IMR-90 (cell line): ENCODE results near the gene GGACT. TPM values are rescaled to one million over a fixed set of nuclear protein-coding genes. Genes with fewer than 3 reads are reported as not detected.

ENCODE experiments used
- ATAC-seq: fragments of 200-7000 bp; cut with Tn5 transposase; 2 replicates; pipeline ENCODE4 v1.9.1; 2020; ENCODE audit warnings: low read depth, mild to moderate bottlenecking, moderate library complexity
- BruUV-seq: library from RNA; stranded (reverse); fragments of 400-500 nt; replicated peaks from 2 replicates; lab custom pipeline; 2021; lab: Mats Ljungman, UMichigan
- CTCF ChIA-PET: fragments of 300-600 bp; formaldehyde crosslinking; extraction: SDS; loops from one replicate; lab custom pipeline; 2021; ENCODE audit warnings: antibody characterized with exemption; lab: Yijun Ruan, JAX
- POLR2A ChIA-PET: fragments of 300-600 bp; sonication (Branson Sonifier 250); formaldehyde crosslinking; loops from one replicate; lab custom pipeline; 2022; ENCODE audit warnings: antibody characterized with exemption; ENCODE audit not compliant: unreplicated experiment; lab: Charles Lee
- DNase-seq: peaks from one replicate; pipeline ENCODE4 v3.0.0; 2013
- H2AFZ ChIP-seq: replicated peaks from 2 replicates; pipeline ENCODE3; 2013; ENCODE audit warnings: low read length, mild to moderate bottlenecking; ENCODE audit not compliant: poor library complexity
- H2AK5ac ChIP-seq: 2 replicates; pipeline ENCODE4 v1.6.1; 2013; ENCODE audit warnings: low read depth, low read length, inconsistent platforms
- H2AK9ac ChIP-seq: replicated peaks from 2 replicates; pipeline ENCODE3; 2013; ENCODE audit warnings: mild to moderate bottlenecking, low read depth, low read length, moderate library complexity; ENCODE audit not compliant: poor library complexity
- H2BK120ac ChIP-seq: 2 replicates; pipeline ENCODE4 v1.6.1; 2013; ENCODE audit warnings: low read depth, low read length, inconsistent platforms
- H2BK15ac ChIP-seq: 3 replicates; pipeline ENCODE4 v1.6.1; 2013; ENCODE audit warnings: low read depth, low read length, inconsistent platforms
- H2BK20ac ChIP-seq: 2 replicates; pipeline ENCODE4 v1.6.1; 2013; ENCODE audit warnings: low read depth, mild to moderate bottlenecking, inconsistent platforms, low read length, moderate library complexity
- H2BK5ac ChIP-seq: 2 replicates; pipeline ENCODE4 v1.6.1; 2013; ENCODE audit warnings: mild to moderate bottlenecking, low read depth, low read length, inconsistent platforms; ENCODE audit not compliant: poor library complexity, severe bottlenecking
- H3K14ac ChIP-seq: replicated peaks from 2 replicates; pipeline ENCODE4 v1.6.1; 2013; ENCODE audit warnings: low read depth, low read length, inconsistent platforms
- H3K18ac ChIP-seq: 2 replicates; pipeline ENCODE4 v1.6.1; 2013; ENCODE audit warnings: low read depth, low read length, control low read depth
- H3K23ac ChIP-seq: 2 replicates; pipeline ENCODE4 v1.6.1; 2013; ENCODE audit warnings: low read depth, low read length, inconsistent platforms
- H3K27ac ChIP-seq: 2 replicates; pipeline ENCODE4 v1.5.1; 2013; ENCODE audit warnings: mild to moderate bottlenecking, control low read depth, low read length; ENCODE audit not compliant: insufficient read depth
- H3K27me3 ChIP-seq: 2 replicates; pipeline ENCODE4 v1.6.1; 2013; ENCODE audit warnings: low read length; ENCODE audit not compliant: control insufficient read depth, insufficient read depth
- H3K36me3 ChIP-seq: 2 replicates; pipeline ENCODE4 v1.6.1; 2013; ENCODE audit warnings: low read length, mixed read lengths; ENCODE audit not compliant: control insufficient read depth, insufficient read depth
- H3K4ac ChIP-seq: 2 replicates; pipeline ENCODE4 v1.6.1; 2013; ENCODE audit warnings: low read depth, low read length, inconsistent platforms
- H3K4me1 ChIP-seq: 2 replicates; pipeline ENCODE4 v1.6.1; 2013; ENCODE audit warnings: low read length, mixed read lengths; ENCODE audit not compliant: control insufficient read depth, insufficient read depth
- H3K4me2 ChIP-seq: 2 replicates; pipeline ENCODE4 v1.6.1; 2013; ENCODE audit warnings: low read depth, mild to moderate bottlenecking, control low read depth, low read length, moderate library complexity
- H3K4me3 ChIP-seq: 2 replicates; pipeline ENCODE4 v1.5.1; 2013; ENCODE audit warnings: low read depth, mild to moderate bottlenecking, control low read depth, low read length, moderate library complexity; ENCODE audit not compliant: insufficient read depth
- H3K56ac ChIP-seq: 2 replicates; pipeline ENCODE4 v1.6.1; 2013; ENCODE audit warnings: low read length, inconsistent platforms; ENCODE audit not compliant: insufficient read depth; ENCODE audit errors: extremely low read depth
- H3K79me1 ChIP-seq, 2 experiments: 2 replicates each; pipeline ENCODE4 v1.6.1; 2013; ENCODE audit warnings: low read length in 2 of 2, inconsistent platforms in 1 of 2, low read depth in 1 of 2
- H3K9ac ChIP-seq: 2 replicates; pipeline ENCODE4 v1.6.1; 2013; ENCODE audit warnings: low read depth, low read length, control low read depth
- H3K9me1 ChIP-seq: 2 replicates; pipeline ENCODE4 v1.6.1; 2013; ENCODE audit warnings: low read length, inconsistent platforms; ENCODE audit not compliant: insufficient read depth
- H3K9me3 ChIP-seq: 2 replicates; pipeline ENCODE4 v1.6.1; 2013; ENCODE audit warnings: low read length; ENCODE audit not compliant: control insufficient read depth, insufficient read depth
- H4K20me1 ChIP-seq: 2 replicates; pipeline ENCODE4 v1.6.1; 2013; ENCODE audit warnings: low read length, inconsistent platforms; ENCODE audit not compliant: insufficient read depth
- H4K5ac ChIP-seq: 2 replicates; pipeline ENCODE4 v1.6.1; 2013; ENCODE audit warnings: mild to moderate bottlenecking, low read depth, low read length, control low read depth
- H4K8ac ChIP-seq, 2 experiments: 2 replicates each; pipeline ENCODE4 v1.6.1; 2013; ENCODE audit warnings: low read depth in 2 of 2, low read length in 2 of 2, control low read depth in 1 of 2, inconsistent platforms in 1 of 2
- H4K91ac ChIP-seq: 2 replicates; pipeline ENCODE4 v1.6.1; 2013; ENCODE audit warnings: low read depth, low read length, inconsistent platforms; ENCODE audit not compliant: insufficient read depth
- BHLHE40 ChIP-seq: fragments of 150-350 bp; IDR thresholded peaks from 2 replicates; pipeline ENCODE4 v1.6.1; 2016; ENCODE audit warnings: mild to moderate bottlenecking, low read depth, low read length
- CHD1 ChIP-seq: IDR thresholded peaks from 2 replicates; pipeline ENCODE4 v1.6.1; 2012; ENCODE audit warnings: low read depth, low read length, improper control_type of control experiment
- RAD21 ChIP-seq: IDR thresholded peaks from 2 replicates; pipeline ENCODE4 v1.6.1; 2012; ENCODE audit warnings: low read length, improper control_type of control experiment
- SMC3 ChIP-seq: fragments of 150-350 bp; IDR thresholded peaks from 2 replicates; pipeline ENCODE4 v1.6.1; 2016; ENCODE audit warnings: low read depth, mild to moderate bottlenecking, antibody characterized with exemption, low read length, moderate library complexity
- WGBS, 2 experiments: methylation state at CpG; one replicate each; pipeline versions ENCODE4 v1.1.5 to v1.1.7; 2013; ENCODE audit warnings: missing lambda C conversion rate in 2 of 2; ENCODE audit not compliant: insufficient read length in 1 of 2; ENCODE audit errors: extremely low coverage in 2 of 2; 5-methylcytosine and 5-hydroxymethylcytosine counted together
- dilution Hi-C: fragments of 300-500 bp; cut with HindIII; formaldehyde crosslinking; loops from one replicate; pipeline ENCODE4 v1.14.3; 2018; ENCODE audit warnings: low sequenced_read_pairs; ENCODE audit not compliant: unreplicated experiment
- in situ Hi-C: fragments of 300-500 bp; cut with MboI; formaldehyde crosslinking; loops from 3 replicates; pipeline ENCODE4 v1.14.3; 2019; ENCODE audit warnings: low sequenced_read_pairs, inconsistent platforms, mixed read lengths
- intact Hi-C: fragments of 100-400 bp; cut with micrococcal nuclease; formaldehyde crosslinking; loops from 2 replicates; pipeline ENCODE4 v1.10.0; 2022
- polyA plus RNA-seq, 3 experiments: library from polyadenylated mRNA; depleted of rRNA; stranded (reverse); fragments of >200 nt; gene quantifications; 2 replicates each; pipeline ENCODE4 v1.2.3, GENCODE V29; 2012; ENCODE audit warnings: low replicate concordance in 1 of 3
- total RNA-seq: library from RNA; depleted of rRNA; stranded (reverse); fragments of >200 nt; gene quantifications from 2 replicates; pipeline ENCODE4 v1.2.3, GENCODE V29; 2012

Gene GGACT
- total and polyA plus RNA-seq, 2 of the 4 experiments (the other 2 are of a cell fraction), result 2.0 to 2.6 TPM

GRCh38 chr13:100523981-100524386 is 64.6 kb downstream of the GGACT start:
- no peak overlapping the region for H4K5ac ChIP-seq
- H3K36me3 ChIP-seq, result peaks cover 7% of the 10 kb centered on the region
- H3K56ac ChIP-seq, result no peak overlapping the region
- no peak overlapping the region for H3K18ac ChIP-seq
- no peaks in the 10 kb centered on the region; the same call in 1 of the 2 replicates for H3K9me1 ChIP-seq
- in situ Hi-C loops (no loop called here), intact Hi-C loops (no loop called here), dilution Hi-C loops (no loop called here)
- H3K9me3 ChIP-seq, result no peaks in the 10 kb centered on the region
- H2BK15ac ChIP-seq, result no peak overlapping the region
- DNase-seq (no peak), ATAC-seq (no peak)
- no peak overlapping the region for H2AFZ ChIP-seq
- H3K4me1 ChIP-seq, result no peaks in the 10 kb centered on the region
- no peak overlapping the region for H4K91ac ChIP-seq
- H2BK120ac ChIP-seq, result no peak overlapping the region
- H3K9ac ChIP-seq, result no peak overlapping the region
- no peaks in the 10 kb centered on the region for H3K79me1 ChIP-seq
- ChIA-PET CTCF (no interaction called here), POLR2A (no interaction called here)
- 96% methylated on average over 5 of the region's 8 CpGs; no CpG with 5 or more reads in 1 of the 2 experiments for WGBS, 2 experiments
- H3K27ac ChIP-seq, result no peak overlapping the region
- no peak overlapping the region for H3K4me3 ChIP-seq
- no peak overlapping the region for H4K8ac ChIP-seq
- H4K20me1 ChIP-seq, result no peaks in the 10 kb centered on the region
- no peaks in the 10 kb centered on the region for H3K27me3 ChIP-seq
- no peak overlapping the region for H2BK5ac ChIP-seq
- no peak overlapping the region for H2AK9ac ChIP-seq
- TF ChIP-seq CHD1 (no peak), BHLHE40 (no peak), SMC3 (no peak), RAD21 (no peak)
- no peak overlapping the region for H2BK20ac ChIP-seq
- no peak overlapping the region for H3K4ac ChIP-seq
- H2AK5ac ChIP-seq, result no peak overlapping the region
- no peak overlapping the region for H3K23ac ChIP-seq
- H3K4me2 ChIP-seq, result no peak overlapping the region
- BruUV-seq, result no TSS peak
- no peak overlapping the region for H3K14ac ChIP-seq
